ENCODE measurements around the gene NT5C3A.
"Not testable (repeated sequence)": the region's sequence is repeated elsewhere in the genome, so short reads cannot be mapped to it uniquely, and the experiment has no call there.

NT5C3A gene

DNA sequence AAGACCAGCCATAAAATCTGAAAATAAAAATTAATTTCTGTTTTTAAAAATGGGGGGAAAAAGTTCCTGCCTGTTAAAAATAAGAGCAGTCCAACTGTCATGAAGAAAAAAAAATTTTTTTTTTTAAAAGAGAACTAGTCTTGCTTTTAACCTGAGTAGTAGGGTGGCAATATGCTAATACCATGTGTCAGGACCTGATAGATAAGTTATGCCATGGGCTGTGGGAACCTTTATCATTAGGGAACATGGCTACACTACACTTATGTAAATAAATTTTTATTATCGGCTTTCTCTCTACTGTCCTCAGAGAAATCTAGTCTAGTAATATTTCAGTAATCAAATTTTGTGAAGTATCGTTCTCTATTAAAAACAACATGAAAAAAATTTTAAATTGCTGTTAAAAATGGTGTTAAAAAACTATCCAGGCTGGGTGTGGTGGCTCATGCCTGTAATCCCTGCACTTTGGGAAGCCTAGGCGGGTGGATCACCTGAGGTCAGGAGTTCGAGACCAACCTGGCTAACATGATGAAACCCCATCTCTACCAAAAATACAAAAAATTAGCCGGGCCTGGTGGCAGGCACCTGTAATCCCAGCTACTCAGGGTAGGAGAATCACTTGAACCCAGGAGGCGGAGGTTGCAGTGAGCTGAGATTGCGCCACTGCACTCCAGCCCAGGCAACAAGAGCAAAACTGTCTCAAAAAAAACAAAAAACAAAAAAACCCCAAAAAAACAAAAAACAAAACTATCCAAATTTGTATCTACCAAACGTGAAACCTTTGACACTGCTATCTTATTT is 20.7 kb downstream of the NT5C3A start:
- DNase-seq (ENCODE audit: low spot score): no peak

DNA sequence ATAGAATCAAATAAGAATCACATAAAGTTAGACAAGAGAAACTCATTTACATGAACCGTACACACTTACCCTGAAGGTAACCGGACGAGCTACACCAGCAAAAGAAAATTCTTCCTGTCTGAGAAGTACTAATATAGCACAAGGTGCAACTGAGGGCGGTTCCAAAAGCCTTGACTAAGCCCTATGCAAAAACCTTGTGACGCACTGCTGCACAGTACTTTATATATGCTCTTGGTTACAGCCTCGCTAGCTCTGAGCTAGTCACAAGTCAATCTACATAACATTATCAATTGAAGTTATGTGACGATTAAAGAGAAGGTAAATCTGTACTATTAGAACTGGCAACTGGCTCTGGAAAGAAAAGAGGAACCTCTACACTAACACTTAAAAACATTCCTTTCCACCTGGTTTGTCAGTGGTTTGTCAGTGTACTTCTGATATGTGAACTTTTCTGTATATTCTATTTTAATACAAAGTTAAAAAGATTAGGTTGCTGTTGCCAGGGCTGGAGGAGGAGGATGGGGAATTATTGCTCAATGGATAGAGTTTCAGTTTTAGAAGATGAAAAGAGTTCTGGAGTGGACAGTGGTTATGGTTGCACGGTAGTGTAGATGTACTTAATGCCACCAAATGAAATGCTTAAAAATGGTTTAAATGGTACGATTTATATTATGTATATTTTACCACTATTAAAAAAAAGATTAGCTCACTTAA is 21.6 kb downstream of the NT5C3A start:
- DNase-seq (ENCODE audit: low spot score): peak; percentile 79

DNA sequence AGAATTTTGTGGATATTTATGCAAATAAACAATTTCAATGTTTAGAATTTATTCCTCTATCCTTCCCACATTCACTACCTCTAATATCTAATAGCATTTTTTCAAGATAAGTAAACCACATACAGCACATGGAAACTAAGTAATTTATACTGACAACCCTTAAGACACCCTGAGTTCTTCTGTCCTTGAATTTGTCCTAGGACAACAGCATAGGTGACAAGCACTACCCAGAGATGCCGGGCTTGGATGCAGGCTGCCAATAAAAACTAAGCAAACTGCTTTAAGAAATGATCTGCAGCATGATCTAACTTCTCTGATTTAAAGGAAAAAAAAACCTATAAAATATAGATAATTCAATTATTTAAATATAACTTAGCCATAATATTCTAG is 22.7 kb downstream of the NT5C3A start:
- DNase-seq (ENCODE audit: low spot score): no peak

DNA sequence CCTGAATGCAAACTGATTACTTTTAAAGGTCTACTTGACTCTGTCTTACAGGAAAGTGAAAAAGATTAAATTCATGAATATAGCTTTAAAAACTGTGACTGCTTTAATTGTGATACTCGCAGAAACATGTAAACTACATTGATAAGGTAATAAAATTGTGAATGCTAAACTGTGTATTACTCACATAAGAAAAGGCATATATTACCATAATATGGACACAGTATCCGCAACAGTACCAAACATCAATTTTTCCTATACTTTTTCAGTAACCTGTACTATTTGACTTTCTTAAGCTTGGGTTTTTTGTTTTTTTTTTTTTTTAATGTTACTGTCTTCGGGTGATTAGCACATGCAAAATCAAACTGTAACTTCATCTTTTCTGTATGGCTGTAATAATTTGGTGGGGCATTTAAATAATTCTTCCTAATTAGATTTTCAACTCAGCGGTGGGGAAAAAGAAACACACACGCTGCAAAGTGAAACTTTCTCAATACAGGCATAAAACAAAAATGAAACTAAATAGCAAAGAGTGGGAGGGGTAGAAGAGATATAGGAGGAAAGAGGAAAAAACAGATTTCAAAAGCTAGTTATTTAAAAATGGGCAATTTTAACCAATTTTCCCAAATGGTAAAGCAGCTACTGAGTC is 23.2 kb downstream of the NT5C3A start:
- peak; percentile 17 for DNase-seq (ENCODE audit: low spot score)

DNA sequence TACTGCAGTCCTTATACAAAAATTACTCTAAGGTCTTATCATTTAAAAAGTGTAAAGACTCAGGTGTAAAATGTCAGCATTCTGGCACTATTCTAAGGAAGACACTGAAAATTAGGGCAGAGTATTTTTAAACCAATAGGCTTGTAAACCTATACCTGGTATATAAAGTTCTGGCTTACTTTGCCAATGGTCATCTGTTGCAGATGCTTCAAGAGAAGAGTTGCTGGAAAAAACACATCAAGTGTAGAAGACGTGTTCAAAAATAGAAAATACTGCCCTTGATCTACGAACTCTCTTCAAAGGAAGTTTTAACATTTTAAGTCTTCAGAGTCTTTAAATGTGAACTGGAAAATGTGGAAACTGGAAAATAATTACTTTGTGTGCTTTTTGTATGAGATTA is 23.9 kb downstream of the NT5C3A start:
- no peak for DNase-seq (ENCODE audit: low spot score)

DNA sequence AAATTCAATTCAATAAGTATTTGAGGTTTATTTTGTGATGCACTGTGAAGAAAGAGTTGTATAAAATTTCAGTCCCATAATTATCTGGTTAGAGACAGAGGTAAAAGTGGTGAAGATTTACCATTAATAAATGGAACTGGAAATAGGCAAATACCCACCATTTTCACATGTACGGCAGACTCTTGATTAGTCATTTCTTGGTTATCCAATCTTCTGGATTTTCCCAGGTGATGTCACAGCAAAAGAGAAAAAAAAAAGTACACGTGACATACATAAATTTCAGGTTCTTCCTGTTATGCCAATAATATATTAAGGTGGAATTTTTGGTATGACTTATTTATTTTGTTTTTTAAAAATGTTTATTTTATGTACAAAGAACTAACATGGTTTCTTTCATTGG is 26.8 kb downstream of the NT5C3A start:
- no peak for DNase-seq (ENCODE audit: low spot score)

DNA sequence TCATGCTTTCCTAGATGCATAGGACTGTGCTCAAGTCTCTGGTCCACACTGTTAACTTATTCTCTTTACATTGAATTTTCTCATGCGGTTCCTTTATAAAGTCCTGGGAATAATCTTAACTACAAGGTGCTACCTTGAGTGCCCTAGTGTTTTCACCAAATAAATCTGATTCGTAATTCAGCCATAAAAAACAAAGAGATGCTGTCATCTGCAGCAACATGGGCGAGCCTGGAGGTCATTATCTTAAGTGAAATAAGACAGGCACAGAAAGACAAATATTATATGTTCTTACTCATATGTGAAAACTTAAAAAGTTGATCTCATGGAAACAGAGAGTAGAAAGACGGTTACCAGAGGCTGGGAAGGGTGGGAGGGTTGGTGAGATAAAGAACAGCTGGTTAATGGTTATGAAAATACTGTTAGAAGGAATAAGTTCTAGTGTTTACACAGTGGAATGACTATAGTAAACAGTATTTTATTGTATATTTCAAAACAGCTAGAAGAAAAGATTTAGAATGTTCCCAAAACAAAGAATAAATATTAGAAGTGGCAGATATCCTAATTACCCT is 38.3 kb downstream of the NT5C3A start:
- DNase-seq (ENCODE audit: low spot score): no peak

DNA sequence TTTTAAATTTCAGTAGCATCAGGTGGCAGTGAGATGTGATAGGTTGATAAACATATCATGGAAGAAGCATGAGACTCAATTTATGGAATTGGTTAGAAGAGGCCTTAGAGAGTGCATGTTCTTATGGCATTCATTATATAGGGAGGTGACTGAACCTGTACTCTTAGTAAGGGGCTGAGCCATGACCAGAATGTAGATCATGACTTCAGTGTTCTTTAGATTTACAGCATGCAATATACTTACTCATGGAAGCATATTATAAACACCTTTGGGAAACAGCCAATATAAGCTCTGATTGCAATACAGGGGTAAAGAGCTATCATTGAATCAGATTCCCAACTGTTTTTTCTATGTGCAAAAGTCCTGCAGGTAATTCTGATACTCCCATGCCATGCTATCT is 50.2 kb downstream of the NT5C3A start:
- no peak for DNase-seq (ENCODE audit: low spot score)

DNA sequence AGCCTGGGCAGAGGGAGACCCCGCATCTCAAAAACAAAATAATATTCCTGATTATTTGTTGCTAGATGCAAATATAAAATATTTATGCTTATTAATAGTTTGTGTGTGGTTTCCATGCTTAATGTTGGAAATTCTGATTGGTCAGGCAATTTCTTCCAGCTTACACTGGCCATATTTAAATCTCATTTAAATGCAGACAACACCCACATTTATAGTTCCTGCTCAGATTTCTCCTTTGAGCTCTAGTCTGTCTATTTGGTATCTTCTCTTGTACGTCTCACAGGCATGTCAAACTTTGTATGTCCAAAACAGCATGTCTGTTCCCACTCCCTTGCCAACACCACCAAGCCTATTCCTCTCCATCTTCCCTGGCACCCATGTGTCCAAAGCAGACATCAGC is 52.8 kb downstream of the NT5C3A start:
- no peak for DNase-seq (ENCODE audit: low spot score)

DNA sequence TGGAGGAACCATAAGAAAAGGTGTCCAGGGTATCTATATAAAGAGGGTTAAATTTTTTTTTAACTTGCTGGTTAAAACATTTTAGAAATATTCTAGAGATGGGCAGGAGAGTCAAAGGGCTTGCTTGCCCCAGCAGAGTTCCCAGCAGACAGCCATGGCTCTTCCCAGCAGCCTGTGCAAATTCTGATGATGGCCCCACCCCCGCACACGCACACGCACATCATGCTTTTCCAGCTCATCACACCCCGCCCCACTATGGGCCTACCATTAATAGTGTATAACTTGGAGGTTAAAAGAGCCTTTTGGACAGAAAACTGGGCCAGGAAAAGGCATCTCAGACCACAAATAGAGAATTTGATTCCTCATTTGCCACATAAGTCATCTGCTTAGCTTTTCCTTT is 56.9 kb downstream of the NT5C3A start:
- not testable (repeated sequence) for DNase-seq (ENCODE audit: low spot score)

DNA sequence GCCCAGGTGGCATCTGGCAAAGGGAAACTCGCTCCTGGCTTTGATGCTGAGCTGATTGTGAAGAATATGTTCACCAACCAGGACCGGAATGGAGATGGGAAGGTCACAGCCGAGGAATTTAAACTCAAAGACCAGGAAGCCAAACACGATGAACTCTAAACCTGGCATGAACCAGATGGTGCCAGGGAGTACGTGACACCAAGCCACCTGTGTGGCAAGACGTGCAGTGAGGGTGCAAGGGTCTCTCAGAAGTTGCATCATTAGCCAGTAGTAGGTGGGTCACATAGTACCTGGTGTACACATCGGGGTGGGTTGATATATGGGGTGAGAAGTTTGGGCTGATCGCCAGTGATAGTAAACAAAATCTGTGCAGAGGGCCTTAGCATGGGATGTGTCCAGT is 57.4 kb downstream of the NT5C3A start:
- DNase-seq (ENCODE audit: low spot score): not testable (repeated sequence)

DNA sequence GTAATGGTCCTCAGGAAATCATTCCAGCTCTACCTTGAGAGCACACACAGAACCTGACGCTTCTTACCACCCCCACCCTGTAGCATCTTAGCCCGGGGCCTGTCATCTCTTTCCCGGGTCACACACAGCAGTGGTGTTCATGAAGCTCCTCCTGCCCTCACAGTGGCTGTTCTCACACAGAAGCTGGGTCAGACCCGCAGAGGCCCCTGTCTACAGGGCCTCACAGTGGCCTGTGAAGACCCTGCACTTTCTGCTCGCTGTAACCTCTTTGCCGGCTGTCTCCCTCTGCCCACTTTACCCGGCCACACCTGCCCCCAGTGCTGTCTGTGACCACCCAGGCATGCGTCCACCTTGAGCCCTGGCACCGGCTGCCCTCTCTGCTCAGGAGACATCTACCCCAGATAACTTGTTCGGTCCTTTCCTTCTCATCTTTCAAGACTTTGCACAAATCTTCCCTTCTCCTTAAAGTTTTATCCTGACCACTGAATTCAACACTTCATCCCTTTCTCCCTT is 58.4 kb downstream of the NT5C3A start:
- not testable (repeated sequence) for DNase-seq (ENCODE audit: low spot score)

DNA sequence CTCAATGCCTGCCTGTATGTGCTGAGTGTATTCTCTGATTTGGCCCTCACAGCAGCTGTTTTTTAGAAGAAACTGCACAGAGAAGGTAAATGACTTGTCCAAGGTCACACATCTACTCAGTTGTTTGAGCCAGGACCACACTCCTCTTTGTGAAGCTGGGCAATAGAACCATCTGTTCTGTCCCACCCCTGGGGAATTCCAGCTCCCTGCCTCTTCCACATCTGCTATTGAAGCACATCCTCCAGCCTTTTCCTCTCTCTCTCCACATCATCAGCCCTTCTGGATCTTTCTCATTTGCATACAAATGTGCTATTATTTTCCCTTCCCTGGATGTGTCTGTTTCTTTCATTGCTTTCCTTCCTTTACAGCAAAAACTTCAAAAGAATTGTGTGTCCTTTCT is 59.5 kb downstream of the NT5C3A start:
- DNase-seq (ENCODE audit: low spot score): not testable (repeated sequence)

DNA sequence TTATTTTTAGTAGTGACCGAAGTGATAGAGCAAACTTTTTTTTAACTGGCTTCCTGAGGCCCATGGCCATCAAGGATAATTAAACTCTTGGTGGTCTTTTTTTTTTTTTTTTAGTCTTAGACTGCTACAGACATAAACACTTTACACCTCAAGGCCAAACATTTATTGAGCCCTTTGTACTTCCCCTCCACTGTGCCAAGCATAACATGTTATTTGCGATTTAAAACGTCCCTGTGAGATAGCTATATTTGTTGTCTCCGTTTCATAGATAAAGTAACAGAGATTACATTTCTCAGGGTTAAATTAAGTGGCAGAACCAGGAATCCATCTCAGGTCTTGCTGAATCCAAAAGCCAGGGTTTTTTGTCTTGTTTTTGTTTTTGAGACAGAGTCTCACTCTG is 63.2 kb downstream of the NT5C3A start:
- not testable (repeated sequence) for DNase-seq (ENCODE audit: low spot score)

DNA sequence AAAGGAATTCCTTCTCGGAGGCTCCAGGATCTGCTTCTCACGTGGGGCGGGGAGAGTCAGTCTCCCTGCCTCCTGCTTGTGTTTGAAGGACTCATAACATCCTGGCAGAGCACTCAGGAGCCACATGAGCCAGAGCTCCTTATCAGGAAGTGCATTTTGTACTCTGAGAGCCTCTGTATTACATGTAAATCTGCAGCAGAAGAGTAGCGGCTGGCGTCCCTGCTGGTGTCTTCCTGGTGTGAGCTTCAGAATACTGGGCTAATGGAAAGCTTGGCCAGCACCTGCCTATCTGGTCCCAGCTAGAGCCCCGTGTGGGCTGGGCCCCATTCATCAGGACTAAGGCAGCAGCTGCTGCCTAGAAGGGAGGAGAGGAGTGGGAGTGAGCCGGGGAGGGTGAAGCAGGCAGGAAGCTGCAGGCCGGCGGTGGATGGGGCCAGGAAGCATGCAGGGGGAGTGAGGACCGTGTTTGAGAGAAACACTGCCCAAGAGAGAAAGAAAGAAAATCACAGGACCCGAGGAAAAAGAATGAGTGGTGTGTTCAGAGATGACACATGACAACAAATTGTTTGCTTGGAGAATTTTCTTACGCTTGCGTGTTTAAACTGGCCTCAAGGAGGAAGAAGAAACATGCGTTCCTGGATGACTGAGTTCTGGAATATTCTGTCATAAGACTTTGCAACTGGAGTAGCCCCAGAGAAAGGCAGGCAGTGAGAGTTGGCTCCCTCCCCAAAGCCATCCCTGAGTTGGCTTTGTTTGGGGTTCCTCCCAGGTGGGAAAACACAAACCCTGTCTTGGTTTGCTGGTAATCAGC is 64.0 kb downstream of the NT5C3A start:
- not testable (repeated sequence) for DNase-seq (ENCODE audit: low spot score)

DNA sequence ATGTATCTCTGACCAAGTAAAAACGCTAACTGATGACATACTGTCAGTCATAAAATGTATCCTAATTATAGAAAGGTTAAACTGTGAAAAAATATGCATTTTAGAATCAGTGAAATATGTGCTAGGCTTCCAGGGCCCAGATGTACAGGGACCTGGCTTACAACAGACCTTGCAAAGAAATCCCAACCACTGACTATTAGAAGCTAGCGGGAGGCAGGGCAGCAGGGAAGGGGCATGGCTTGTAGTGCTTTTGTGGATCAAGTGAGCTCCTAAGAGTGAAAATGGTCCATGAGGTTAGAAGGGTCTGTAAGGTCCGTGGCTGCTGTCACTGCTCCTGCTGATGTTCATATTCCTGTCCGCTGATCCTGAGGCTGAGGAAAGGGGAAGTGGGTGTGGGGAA is 64.6 kb downstream of the NT5C3A start:
- DNase-seq (ENCODE audit: low spot score): not testable (repeated sequence)

DNA sequence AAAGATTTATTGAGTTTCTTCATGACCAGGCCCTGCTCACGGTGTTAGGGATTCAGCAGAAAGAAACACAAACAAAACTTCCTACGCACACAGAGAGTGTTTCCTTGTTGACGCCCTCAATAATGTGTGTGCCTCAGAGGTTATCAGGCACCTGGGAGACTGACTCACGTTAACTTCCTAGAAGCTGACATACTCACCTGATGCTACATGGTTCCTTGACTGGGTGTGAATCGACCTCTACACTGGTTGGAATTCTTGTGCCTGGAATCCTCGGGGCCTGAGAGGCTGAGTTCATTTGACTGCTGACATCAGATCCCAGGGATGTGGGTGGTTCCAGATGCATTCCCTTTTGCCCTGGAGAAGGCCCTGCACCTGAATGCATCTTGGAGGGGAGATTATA is 69.8 kb downstream of the NT5C3A start:
- peak; percentile 14 for DNase-seq (ENCODE audit: low spot score)

DNA sequence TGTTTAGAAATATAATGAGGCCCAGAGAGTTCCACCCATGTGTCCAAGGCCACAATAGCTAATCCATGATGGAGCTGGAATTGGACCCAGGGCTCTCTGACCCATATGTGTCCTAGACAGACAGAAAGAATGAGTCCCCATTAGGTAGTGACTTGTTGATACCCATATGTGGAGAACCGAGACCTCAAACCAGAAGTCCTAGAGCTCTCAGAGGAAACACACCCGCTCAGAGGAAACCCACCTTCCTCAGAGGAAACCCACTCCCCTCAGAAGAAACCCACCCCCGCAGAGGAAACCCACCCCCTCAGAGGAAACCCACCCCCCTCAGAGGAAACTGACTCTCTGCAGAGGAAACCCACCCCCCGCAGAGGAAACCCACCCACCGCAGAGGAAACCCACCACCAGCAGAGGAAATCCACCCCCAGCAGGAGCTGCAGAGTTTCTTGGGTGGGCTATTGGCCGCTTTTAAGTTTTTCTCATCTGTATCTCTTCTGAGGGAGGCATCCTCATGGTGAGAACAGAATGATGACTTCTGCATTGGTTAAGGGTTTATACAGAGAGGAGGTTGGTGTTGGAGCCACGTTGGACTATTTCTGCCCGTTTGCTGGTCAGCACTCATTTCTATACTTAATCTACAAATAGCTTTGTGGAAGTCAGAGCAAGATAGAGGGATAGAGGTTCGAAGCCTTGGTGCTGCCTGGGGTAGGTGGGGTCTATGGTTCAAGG is 70.4 kb downstream of the NT5C3A start:
- not testable (repeated sequence) for DNase-seq (ENCODE audit: low spot score)

DNA sequence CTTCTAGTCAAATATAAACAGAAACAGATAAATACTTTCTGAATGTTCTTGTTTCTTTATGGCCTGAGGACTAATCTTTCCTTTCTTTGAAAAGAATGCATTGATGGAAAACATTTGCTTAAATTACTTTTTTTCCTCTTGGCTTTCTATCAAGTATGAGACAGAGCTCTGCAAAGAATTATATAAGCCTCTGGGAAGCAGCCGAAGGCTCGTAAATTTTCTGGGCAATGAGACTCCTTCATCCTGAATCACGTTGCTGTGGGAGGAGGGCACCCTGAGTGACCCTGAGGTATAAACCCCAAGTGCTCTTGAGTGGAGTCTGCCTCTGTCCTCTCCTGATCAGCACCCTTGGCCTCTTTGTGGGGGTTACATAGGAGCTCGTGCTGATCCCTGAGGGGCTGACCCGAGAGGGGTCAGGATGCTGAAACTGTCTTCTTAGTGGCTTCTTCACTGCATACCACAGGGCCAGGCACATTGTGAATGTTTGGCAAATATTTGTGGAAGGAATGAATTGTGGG is 71.4 kb downstream of the NT5C3A start:
- DNase-seq (ENCODE audit: low spot score): not testable (repeated sequence)

DNA sequence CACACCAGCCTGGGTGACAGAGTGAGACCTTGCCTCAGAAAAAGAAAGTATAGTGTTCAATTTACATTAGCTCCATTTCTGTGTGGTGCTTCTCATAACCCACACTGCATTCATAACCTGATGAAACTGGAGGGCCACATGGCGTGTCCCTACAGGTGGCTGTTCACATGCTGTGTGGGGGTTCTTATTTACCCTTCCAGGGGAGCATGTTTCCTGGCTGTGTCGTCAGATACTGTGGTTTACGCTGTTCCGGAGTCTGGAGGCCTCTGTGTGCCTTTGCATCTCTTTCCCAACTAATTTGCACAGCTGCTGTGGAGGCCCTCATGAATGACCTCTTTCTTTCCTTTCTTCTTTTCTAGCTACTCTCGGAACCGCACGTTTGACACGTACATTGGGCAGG is 74.4 kb downstream of the NT5C3A start:
- not testable (repeated sequence) for DNase-seq (ENCODE audit: low spot score)

DNA sequence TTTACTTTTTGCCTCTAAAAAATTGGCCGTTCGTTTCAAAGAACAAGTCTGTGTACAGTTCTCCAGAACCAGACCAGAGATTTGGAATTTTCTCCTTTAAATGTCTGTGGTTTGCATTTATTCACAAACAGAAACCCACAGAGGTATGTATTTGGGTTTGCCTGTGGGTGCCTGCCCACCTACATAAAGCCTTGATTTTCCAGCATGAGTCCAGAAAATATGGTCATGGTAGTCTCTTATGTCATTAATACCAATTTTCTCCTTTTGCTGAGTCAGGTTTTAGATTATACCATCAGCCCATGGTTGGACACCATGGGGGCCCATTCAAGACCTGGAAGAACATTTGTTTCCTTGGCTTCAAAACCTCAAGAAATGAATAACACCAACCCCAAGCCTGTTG is 82.7 kb downstream of the NT5C3A start:
- DNase-seq (ENCODE audit: low spot score): not testable (repeated sequence)

Data from CD4-positive, alpha-beta T cell treated with Interleukin-15 for 4 hours (primary cell).